DND-41 (cell line): ENCODE results near the gene STAB2.

Experiments used
- EZH2 ChIP-seq: IDR thresholded peaks from 3 replicates; pipeline ENCODE4 v1.6.1; 2012; ENCODE audit warnings: borderline replicate concordance, low read depth, mild to moderate bottlenecking, moderate library complexity, low read length, inconsistent platforms; ENCODE audit not compliant: severe bottlenecking
- TF ChIP-seq, protein P1 (sequence below): IDR thresholded peaks from 2 replicates; pipeline ENCODE4 v1.5.1; 2012; ENCODE audit warnings: borderline replicate concordance, low read length, moderate library complexity, mild to moderate bottlenecking; ENCODE audit not compliant: poor library complexity, severe bottlenecking; ENCODE audit errors: extremely low read depth

DNA sequence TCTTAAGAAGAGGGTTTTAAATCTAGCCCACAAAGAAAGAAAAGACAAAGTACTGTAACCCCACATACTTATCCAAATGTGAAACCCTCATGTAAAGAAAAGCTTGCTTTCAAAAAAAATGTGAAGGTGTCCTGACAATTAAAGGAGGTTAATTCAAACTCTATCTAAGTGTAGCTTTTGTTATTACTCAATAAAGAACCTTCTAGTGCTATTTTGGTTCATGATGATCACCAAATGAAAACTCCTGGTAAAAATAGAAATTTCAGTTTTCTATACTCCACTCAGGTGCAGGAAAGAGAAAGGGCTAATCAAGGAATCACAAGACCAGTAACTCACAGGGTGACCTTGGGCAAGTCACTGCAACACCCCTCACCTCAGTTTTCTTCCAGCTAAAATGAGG, 1.6 kb downstream of the STAB2 start:
- TF ChIP-seq EZH2 = no peak
- TF ChIP-seq, protein P1, sequence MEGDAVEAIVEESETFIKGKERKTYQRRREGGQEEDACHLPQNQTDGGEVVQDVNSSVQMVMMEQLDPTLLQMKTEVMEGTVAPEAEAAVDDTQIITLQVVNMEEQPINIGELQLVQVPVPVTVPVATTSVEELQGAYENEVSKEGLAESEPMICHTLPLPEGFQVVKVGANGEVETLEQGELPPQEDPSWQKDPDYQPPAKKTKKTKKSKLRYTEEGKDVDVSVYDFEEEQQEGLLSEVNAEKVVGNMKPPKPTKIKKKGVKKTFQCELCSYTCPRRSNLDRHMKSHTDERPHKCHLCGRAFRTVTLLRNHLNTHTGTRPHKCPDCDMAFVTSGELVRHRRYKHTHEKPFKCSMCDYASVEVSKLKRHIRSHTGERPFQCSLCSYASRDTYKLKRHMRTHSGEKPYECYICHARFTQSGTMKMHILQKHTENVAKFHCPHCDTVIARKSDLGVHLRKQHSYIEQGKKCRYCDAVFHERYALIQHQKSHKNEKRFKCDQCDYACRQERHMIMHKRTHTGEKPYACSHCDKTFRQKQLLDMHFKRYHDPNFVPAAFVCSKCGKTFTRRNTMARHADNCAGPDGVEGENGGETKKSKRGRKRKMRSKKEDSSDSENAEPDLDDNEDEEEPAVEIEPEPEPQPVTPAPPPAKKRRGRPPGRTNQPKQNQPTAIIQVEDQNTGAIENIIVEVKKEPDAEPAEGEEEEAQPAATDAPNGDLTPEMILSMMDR = no peak
